Measurements from ENCODE around the gene RABGAP1L. TPM values are rescaled to one million over a fixed set of nuclear protein-coding genes. Genes with fewer than 3 reads are reported as not detected.

The RABGAP1L gene
- total and polyA plus RNA-seq, 11 donors = 18.6 to 195 (median 98.4) TPM

Other genes with a start within 250 kb of the RABGAP1L start
- gene SERPINC1, start 242.2 kb upstream of the RABGAP1L start, total RNA-seq = under 1 TPM in 1 of 9 donors, not detected in 8; 0.30 TPM
- gene SERPINC1, start 242.2 kb upstream of the RABGAP1L start, polyA plus RNA-seq = under 1 TPM; 0.15 to 0.33 TPM
- gene RC3H1, start 137.2 kb upstream of the RABGAP1L start, total RNA-seq = 10 to 100 TPM; 14.7 to 32.0 (median 25.5) TPM
- gene RC3H1, start 137.2 kb upstream of the RABGAP1L start, polyA plus RNA-seq = 1 to 10 TPM; 3.8 to 4.6 TPM